Mucosa of gallbladder (tissue), 1 donor: ENCODE results near the gene MYO10. TPM values are rescaled to one million over a fixed set of nuclear protein-coding genes. Genes with fewer than 3 reads are reported as not detected.

Experiments
- DNase-seq: peaks from one replicate; pipeline ENCODE4 v3.0.0-alpha.2; 2020; ENCODE audit warnings: low spot score
- total RNA-seq: library from RNA; stranded (reverse); gene quantifications from one replicate; pipeline ENCODE4 v1.2.1, GENCODE V29; 2021
- donor health status: DM: no; HTN: no; CAD: no.

Gene MYO10
- total RNA-seq, 1 donor from 2014 or later: 16.2 TPM

DNA sequence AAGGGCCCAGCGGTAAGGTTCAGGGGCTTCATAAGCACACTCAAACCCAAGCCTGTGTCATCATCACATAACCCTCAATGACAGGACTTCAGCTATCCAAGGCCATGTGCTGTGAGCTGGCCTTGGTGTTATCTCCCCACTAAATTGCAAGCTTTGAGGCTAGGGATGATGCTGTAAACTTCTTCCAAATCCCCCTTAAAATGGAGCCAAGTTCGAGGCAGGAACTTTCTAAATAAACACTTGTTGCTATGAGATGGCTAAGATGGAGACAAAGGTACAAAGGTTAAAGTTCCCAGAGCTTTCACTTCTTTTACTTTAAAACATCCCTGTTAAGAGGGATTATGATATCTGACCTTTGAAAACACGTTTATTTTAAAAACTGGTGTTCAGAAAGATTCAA lies 123.6 kb downstream of the MYO10 start:
- DNase-seq: no peak

DNA sequence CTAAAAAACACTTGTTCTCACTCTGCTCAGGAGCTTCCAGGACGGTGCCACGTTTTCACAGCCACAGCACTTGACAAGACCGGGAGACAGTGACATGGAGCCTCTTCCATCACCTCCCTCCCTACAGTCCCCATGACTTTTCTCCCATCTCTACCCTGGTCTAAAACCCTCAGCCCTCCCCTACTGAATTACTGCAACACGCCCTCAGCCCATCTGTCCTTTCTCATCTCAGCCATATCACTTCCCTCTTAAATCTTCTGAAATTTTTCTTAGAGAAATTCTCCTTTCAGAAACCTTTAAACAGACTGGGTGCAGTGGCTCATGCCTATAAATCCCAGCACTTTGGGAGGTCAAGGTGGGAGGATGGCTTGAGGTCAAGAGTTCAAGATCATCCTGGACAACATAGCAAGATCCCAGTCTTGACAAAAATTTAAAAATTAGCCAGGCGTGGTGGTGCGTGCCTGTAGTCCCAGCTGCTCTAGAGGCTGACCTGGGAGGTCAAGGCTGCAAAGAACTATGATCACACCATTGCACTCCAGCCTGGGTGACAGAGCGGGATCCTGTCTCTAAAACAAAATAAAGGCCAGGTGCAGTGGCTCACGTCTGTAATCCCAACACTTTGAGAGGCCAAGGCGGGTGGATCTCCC lies 125.8 kb downstream of the MYO10 start:
- DNase-seq: no peak

DNA sequence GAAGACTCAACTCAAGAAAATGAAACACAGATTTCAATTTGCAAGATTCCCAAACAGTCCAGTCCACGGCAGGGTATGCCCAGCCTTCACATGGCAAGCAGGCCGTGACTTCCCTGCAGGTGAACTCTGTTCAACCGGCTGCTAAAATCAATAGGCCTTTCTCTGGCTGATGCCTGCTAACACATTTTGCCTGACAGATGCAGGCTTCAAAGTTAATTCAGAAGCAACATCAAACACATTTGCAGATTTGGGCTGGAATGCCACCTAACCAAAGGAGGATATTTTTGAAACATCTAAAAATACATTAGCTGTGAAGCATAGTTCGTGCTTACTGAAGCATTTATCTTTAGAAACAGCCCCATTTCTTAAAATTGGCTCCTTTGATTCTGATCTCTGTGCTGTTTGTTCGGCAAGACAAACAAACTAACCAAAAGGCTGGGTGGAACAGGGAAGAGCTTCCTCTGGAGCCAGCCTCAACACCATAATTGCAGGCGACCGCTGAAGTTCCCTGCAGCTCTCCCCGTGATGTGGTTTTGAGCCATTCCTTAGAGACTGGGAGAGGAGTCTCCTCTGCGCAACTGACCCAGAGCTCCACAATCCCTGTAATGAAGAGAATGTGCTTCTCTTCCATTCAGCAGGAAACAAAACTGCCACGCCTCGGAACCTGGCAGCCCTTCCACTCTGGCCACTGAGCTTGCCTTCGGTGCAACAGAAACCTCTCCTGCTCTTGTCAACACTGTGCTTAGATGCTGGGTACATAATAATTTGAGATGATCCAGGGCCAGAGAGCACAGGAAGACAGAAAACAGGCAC lies 126.5 kb downstream of the MYO10 start:
- DNase-seq: peak; percentile 69

DNA sequence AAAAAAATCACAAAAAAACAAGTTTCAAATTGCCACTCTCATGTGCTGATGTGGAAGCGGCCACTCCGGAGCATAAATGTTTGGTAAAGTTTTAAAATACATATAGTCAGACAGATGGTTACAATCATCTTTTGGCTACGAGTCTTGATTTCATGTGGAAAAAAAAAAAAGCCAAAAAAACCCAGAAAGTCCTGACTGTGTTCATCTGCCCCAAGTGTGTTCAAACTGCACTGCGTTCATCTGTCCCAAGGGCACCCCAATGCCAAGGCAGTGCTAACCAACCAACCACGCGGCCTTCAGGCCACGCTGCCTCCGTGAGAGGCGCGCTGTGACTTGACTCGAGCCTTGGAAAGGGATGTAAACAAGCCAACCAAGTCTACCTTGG lies 127.1 kb downstream of the MYO10 start:
- DNase-seq: no peak

DNA sequence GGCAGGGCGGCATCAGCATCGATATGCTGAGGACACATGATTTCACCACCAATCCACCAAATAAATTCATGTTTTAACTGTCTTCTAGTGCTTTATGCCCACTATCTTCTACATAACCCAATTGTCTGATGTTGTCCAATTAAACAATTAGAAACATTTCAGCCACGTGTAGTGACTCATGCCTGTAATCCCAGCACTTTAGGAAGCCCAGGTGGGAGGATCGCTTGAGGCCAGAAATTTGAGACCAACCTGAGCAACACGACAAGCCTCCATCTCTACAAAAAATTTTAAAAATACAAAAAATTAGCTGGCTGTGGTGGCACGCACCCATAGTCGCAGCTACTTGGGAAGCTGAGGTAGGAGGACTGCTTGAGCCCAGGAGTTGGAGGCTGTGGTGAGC lies 128.1 kb downstream of the MYO10 start:
- DNase-seq: no peak

DNA sequence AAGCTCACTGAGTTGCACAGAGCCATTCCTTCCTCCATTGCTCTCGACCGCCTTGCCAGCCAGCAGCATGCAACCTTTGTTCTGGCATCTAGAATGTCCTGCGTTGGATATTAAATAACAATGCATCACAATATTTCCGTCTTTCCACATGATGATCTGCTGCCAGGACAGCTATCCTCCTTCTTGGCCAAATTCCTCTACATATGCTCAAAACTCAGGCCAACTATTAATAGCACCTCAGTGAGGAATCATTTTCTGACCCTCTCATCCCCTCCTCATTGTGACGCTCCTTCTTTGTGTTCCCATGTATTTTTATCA lies 128.6 kb downstream of the MYO10 start:
- DNase-seq: no peak

DNA sequence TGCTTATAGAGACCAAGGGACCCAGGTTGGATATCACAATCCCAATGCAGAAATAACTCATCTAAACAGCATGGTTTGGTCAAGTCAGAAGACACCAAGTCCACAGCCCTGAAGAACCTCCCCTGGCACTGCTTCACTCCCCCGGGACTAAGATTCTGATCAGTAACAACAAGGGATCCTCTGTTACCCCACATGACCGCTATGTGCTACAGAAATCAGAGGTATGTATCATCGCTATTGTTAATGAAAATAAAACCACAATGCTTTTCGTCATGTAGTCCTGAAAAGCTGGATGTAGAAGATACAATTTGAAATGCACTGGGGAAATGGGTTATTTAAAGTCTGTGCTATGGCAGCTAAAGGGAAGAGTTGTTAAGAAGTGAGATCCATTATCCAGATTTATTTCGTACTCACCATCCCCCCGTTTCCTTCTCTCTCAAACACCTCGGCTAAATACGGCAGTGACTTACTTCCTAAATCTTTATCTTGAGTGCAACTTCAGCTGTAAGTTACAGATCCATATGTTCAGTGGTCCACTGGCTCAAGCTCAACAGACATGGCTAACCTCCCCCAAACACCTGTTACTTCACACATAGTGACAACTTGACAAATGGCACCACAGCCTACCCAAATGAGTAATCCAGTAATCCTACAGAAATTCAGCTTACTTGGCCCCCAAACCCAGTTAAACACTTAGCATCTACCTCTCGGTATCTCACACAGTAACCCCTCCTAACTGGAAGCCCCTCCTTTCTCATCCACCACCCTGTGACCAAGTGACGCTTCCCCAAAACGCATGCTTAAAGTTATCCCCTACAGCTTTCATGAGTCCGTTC lies 129.2 kb downstream of the MYO10 start:
- no peak for DNase-seq

DNA sequence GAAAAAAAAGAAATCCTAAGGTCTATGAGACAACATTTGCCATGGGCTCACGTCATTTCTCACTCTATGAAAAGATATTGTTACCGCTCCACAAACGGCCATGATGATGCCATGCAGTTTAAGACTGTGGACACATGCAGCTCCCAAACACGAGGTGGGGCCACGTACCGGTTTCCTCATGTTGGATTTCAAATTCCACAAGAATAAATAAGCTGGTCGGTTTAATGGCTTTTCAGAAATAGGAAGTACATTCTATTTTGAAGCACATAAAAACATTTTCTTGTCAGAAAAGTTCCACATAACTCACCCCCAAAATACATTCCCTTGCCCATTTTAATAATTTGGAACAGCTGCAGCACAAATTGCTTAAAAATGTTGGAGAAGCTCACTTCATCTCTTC lies 130.6 kb downstream of the MYO10 start:
- DNase-seq: no peak

DNA sequence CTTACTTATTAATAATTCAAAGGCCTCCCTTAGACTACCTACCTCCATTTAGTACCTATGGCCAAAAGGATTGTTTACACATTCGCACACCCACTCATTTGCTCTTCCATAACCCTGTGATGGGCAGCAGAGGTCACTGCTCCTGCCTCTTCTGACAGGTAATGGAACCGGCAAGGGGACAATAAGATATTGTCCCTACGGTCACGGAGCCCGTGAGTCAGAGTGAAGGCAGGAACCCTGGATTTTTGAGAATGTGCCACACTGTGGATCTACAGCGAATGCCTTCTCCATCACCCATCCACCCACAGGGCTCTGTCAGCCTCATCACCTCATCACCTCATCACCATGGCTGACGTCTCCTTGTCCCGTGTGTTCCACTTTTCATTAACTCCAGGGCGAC lies 132.3 kb downstream of the MYO10 start:
- no peak for DNase-seq

DNA sequence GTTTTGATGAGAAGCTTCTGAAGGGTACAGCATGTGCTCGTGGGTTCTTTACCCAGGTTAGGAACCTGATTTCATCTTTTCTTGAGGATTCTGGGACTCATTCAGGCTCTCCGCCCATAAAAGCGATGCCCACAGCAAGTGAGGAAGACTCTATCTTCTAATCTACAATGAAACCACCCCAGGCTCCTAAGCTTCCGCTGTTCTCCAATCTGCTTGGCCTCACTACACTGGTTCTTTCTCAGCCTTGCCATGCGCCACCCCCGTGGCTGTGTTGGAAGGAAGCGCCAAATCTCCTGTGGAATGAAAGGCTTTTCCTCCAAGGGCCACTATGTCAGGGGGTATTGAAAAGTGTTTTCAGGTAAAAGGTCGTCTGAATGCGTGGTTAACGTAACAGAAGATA lies 135.6 kb downstream of the MYO10 start:
- DNase-seq: no peak

DNA sequence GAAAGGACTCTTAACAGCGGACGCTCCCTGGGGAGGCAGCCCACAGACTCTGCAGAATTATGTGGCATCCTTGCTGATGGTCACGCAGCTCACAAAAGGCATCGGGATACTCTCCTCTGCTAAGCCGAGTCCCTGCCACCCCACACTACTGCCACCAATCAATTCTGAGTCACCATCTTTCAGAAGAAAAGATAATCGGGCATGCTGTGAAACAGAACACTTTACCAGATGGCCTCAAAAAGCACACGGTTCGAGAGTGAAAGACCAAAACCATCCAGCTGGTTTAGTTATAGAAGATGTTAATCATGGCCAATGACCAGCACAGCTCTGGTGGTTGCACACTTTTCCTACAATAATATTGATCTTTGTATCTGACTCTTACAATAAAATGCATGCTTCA lies 136.3 kb downstream of the MYO10 start:
- no peak for DNase-seq

DNA sequence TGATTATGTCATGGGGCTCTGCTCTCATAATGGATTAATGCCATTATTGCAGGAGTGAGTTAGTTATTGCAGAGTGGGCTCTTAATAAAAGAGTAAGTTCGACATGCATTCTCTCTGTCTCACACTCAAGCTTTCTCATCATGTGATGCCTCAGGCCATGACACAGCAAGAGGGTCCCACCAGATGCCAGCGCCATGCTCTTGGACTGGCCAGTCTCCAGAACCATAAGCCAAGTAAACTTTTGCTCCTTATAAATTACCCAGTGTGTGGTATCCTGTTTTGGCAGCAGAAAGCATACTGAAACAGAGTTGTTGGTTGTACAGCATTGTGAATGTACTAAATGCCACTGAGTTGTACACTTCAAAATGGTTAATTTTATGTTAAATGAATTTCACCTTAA lies 138.1 kb downstream of the MYO10 start:
- DNase-seq: no peak

DNA sequence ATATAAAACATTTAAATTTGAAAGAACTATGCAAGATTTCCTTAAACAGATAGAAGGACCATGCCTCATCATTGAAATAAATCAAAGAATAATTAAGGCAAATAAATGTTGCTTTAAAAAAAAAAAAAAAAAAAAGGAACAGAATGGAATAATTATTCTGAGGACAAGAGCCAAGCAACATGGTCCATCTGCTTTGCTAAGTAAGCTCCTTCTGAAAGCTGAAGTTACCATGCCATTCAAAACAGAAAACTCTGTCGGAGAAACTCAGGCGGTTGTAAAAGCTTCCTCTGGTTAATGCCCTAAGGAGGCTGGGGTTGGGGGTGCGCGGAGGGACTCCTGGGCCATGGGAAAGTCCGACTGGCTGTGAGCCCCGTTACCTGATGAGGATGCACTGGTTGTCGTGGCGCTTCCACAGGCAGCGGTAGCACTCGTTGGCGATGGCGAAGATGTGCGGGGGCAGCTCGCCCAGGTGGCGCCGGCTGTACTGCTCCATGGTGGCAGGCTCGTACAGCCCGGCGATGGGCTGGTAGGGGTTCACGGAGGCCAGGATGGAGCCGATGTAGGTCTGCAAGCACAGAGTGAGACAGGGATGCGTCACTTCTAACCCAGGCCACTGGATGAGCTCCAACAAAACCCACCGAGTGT lies 141.7 kb downstream of the MYO10 start:
- no peak for DNase-seq

DNA sequence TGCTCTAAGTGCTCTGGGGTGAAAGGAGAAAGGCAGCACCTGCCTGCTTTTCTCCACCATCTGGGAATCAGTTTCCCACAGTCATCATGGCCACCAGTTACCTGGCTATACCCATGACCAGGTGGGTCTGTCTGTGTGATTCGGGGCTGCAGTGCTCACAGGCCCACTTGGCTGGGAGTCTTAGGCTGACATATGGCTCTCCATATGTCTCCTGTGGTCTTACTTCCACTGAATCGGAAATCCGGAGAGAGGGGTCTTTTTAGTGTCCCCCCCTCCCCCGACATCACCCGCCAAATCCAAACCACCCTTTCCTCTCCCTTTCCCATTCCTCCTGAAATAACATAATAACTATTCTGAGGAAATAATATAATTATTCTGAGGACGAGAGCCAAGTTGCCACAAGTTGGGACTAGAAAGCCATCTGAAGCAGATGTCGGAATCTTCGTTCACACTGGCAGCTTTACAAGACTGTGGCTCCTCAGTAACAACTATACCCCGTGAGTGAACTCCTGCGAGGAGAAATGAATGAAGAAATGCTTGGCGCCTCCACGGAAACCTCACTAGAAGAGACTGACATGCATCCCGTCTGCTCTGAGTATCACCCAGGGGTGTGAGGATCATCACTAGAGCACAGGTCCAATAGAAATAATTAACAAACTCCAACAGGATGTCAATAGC lies 143.4 kb downstream of the MYO10 start:
- no peak for DNase-seq

DNA sequence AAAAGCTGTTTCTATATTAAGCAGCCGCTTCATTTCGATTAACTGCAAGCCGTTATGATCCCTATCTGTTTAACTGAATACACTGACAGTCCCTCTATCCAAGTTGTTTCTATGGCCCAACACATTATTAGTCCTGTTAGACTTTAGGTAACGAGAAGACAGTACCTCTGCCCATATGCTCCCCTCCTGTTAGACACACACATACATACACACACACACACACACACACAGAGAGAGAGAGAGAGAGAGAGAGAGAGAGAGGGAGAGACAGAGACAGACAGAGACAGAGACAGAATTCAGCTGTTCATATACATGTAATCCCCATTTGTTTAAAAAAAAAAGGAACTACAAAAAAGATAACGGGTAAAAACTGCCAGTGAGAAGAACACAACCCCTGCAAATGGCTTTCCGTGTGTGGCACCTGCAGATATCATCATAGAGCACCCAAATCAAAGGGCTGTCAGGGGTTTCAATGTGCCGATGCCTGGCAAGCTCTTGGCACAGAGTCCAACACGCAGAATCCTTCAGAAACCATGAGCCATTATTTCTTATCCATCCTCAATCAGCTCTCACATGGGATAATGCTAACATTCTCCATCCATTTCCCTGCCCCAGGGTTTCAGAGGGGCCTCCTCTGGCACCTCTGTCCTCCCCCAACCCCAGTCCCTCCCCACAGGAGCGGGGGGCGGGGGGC lies 144.0 kb downstream of the MYO10 start:
- no peak for DNase-seq

DNA sequence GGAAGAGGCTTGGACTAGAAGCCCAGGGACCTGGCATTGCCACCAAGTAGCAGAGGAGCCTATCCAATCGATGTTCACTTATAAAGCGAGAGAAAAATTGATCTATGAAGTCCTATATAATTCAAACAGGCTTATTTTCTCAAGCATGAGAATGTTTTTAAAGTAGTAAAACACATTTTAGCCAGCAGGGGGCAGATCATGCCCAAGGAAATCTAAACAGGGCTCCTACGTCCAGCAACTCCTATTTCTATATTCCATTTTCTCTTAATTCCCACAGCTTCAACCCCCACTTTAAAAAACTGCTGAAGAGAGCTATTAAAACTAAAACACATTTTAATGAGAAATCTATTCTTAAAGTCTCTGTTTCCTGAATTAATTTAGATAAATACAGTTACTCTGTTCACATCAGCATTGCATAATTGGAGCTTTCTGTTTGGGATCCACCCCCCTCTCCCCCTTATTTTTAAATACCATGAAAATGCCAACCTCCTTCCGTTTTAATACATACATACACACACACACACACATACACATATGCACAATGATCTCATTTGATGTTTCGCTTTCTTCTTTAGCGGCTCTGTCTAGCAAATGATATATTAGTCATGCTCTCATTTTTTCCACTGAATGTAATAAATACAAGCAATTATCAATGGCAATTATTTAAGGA lies 144.9 kb downstream of the MYO10 start:
- peak; percentile 33 for DNase-seq

DNA sequence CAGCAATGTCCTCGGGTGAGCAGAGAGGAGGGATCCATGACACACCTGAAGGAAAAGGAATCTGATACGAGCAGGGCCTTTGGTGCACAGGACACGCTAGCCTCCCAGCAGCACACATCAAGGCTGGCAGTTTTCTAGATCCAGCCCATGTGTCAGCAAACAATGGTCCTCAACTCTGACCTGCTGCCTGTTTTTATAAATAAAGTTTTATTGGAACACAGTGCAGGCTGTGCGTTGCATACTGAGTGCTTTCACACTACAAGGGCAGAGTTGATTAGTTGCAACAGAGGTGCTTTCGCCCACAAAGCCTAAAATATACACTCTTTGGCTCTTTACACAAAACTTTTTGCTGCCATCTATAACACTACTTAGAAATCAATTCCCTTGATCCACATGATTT lies 147.1 kb downstream of the MYO10 start:
- no peak for DNase-seq

DNA sequence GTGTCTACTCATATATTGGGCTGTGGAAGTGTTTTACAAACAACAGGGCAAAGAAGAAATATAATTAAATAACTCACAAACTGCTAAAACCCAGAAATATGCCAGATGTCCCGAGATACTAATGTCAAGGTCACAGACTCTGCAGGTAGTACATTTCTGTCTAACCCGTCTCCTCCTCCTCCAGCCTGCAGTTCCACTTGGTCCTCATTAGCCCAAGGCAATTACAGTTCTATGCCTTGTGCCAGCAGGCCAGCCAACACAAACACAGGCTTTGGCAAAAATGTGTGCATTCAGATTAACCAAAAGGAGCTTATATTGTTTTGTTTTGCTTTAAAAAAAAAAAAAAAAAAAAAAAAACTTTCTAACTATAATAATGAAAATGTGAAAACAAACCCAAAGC lies 148.8 kb downstream of the MYO10 start:
- DNase-seq: no peak

DNA sequence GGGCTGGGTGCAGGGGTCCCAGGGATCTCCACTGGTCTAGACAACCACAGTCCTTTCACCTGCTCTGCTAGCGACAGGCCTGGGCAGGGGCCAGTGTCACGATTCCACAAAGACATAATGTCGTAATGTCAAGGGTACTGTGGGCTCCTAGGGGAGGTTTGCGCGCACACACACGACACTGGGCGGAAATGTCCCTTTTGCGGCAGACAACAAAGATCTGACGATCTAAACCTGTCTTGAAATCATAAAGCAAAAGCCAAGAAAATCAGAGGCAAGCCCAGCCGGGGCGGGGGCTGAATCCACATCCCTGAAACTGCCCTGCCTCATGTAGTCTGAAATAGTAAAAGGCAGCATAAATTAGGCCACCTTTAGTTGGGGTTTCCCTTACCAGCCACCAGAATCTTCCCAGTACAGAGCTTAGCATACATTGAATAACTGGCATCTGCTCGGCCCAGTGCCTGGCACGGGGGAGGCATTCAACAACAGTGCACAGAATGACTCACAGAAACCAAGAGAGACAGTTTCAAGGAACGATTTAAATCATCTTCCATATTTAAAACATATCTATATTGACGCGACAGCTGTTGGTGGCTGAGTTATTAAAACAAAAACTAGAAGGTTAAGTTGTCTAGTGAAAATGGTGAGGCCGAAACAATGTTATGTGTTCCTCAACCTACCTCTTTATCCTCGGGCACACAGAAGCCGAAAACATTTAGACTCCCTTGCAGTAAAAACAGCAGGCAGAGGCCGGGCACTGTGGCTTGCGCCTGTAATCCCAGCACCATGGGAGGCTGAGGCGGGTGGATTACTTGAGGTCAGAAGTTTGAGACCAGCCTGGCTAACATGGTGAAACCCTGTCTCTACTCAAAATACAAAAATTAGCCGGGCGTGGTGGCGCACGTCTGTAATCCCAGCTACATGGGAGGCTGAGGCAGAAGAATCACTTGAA lies 151.0 kb downstream of the MYO10 start:
- DNase-seq: no peak
